ENCODE measurements around the gene DSCAML1. TPM values are rescaled to one million over a fixed set of nuclear protein-coding genes. Genes with fewer than 3 reads are reported as not detected.

The DSCAML1 gene
- total and polyA plus RNA-seq, 12 donors = 0.16 to 1.5 (median 0.57) TPM

- intact Hi-C loops (cut with DNase I) = no loop called here
- Histone ChIP-seq H3K27me3 (peaks cover 0 to 38% (median 10%) of the 10 kb centered on the region in 7 donors), H3K4me1 (peaks cover 0 to 7% (median 0%) of the 10 kb centered on the region in 9 donors), H3K9me3 (no peaks in the 10 kb centered on the region), H3K4me3 (no peak overlapping the region), H3K36me3 (no peaks in the 10 kb centered on the region), H3K27ac (no peak overlapping the region)
- DNase-seq (no peak), ATAC-seq (no peak)
- 81 to 82% methylated on average over 14 of the region's 14 CpGs for WGBS, 2 donors
- no peak for TF ChIP-seq CTCF (IDR thresholded peaks at IDR 0.05)
Measured at GRCh38 chr11:117488996-117489952, 307.7 kb downstream of the DSCAML1 start.

GRCh38 chr11:117486059-117486458 is 311.0 kb downstream of the DSCAML1 start:
- no peak for TF ChIP-seq CTCF (IDR thresholded peaks at IDR 0.05)
- 99% methylated on average over 13 of the region's 13 CpGs for WGBS, 2 donors
- no peaks in the 10 kb centered on the region for H3K4me1 ChIP-seq
- peaks cover 0 to 13% (median 0%) of the 10 kb centered on the region in 7 donors for H3K27me3 ChIP-seq
- no peak overlapping the region for H3K27ac ChIP-seq
- H3K9me3 ChIP-seq = no peaks in the 10 kb centered on the region
- intact Hi-C loops (cut with DNase I) = no loop called here
- peaks cover 0 to 9% (median 0%) of the 10 kb centered on the region in 9 donors for H3K36me3 ChIP-seq
- DNase-seq (no peak), ATAC-seq (no peak)
- no peak overlapping the region for H3K4me3 ChIP-seq

GRCh38 chr11:117484156-117484555 is 312.9 kb downstream of the DSCAML1 start:
- no peak for ATAC-seq
- Histone ChIP-seq H3K36me3 (peaks cover 0 to 9% (median 0%) of the 10 kb centered on the region in 9 donors), H3K27ac (no peak overlapping the region), H3K4me1 (no peaks in the 10 kb centered on the region), H3K4me3 (no peak overlapping the region), H3K27me3 (peaks cover 0 to 3% (median 0%) of the 10 kb centered on the region in 7 donors), H3K9me3 (no peaks in the 10 kb centered on the region)
- TF ChIP-seq CTCF (IDR thresholded peaks at IDR 0.05) = no peak
- WGBS, 2 donors = 45 to 52% methylated on average over 9 of the region's 9 CpGs
- intact Hi-C loops (cut with DNase I) = no loop called here
- DNase-seq = no peak

- intact Hi-C loops (cut with DNase I) = no loop called here
- 89 to 93% methylated on average over 5 of the region's 5 CpGs for WGBS, 2 donors
- H3K27ac ChIP-seq = no peak overlapping the region
- ATAC-seq = no peak
- DNase-seq = no peak
- no peaks in the 10 kb centered on the region for H3K9me3 ChIP-seq
- no peaks in the 10 kb centered on the region for H3K4me1 ChIP-seq
- H3K36me3 ChIP-seq = peaks cover 0 to 9% (median 0%) of the 10 kb centered on the region in 9 donors
- peaks cover 0 to 3% (median 0%) of the 10 kb centered on the region in 7 donors for H3K27me3 ChIP-seq
- H3K4me3 ChIP-seq = no peak overlapping the region
- no peak for TF ChIP-seq CTCF (IDR thresholded peaks at IDR 0.05)
Measured at GRCh38 chr11:117483372-117483771, 313.6 kb downstream of the DSCAML1 start.

Measured in heart right ventricle (tissue), 16 donors.